Suprapubic skin (tissue), 4 donors: ENCODE results near the gene LOC101059915.

Experiments used
- EP300 ChIP-seq: sonication (generic); formaldehyde crosslinking; IDR thresholded peaks from one replicate; pipeline ENCODE4 v1.6.1; 2017; ENCODE audit warnings: antibody characterized with exemption
- POLR2A ChIP-seq, 2 donors: fragments of 450-650 bp; IDR thresholded peaks; one replicate each; pipeline ENCODE4 v1.6.1; 2017; ENCODE audit warnings: antibody characterized with exemption in 2 of 2, mild to moderate bottlenecking in 2 of 2, moderate library complexity in 2 of 2
- POLR2AphosphoS5 ChIP-seq, 3 donors: sonication (generic); formaldehyde crosslinking; IDR thresholded peaks; one replicate each; pipeline ENCODE4 v1.6.1; 2017; ENCODE audit warnings: antibody characterized with exemption in 3 of 3

- TF ChIP-seq POLR2AphosphoS5 (IDR thresholded peaks at IDR 0.05) (no peak), EP300 (no peak), POLR2A (IDR thresholded peaks at IDR 0.05) (no peak)
Observed at GRCh38 chrX:71619193-71619592, 48.2 kb upstream of the LOC101059915 start.
